Activated CD8-positive, alpha-beta memory T cell treated with anti-CD3 and anti-CD28 coated beads for 4 hours (primary cell): ENCODE results near the gene MYL5.
"Not testable (repeated sequence)": the region's sequence is repeated elsewhere in the genome, so short reads cannot be mapped to it uniquely, and the experiment has no call there.

Source experiments
- DNase-seq, 2 donors: peaks; one replicate each; pipeline ENCODE4 v3.0.0-alpha.2; 2020; ENCODE audit warnings: low read depth in 2 of 2

The MYL5 gene

DNA sequence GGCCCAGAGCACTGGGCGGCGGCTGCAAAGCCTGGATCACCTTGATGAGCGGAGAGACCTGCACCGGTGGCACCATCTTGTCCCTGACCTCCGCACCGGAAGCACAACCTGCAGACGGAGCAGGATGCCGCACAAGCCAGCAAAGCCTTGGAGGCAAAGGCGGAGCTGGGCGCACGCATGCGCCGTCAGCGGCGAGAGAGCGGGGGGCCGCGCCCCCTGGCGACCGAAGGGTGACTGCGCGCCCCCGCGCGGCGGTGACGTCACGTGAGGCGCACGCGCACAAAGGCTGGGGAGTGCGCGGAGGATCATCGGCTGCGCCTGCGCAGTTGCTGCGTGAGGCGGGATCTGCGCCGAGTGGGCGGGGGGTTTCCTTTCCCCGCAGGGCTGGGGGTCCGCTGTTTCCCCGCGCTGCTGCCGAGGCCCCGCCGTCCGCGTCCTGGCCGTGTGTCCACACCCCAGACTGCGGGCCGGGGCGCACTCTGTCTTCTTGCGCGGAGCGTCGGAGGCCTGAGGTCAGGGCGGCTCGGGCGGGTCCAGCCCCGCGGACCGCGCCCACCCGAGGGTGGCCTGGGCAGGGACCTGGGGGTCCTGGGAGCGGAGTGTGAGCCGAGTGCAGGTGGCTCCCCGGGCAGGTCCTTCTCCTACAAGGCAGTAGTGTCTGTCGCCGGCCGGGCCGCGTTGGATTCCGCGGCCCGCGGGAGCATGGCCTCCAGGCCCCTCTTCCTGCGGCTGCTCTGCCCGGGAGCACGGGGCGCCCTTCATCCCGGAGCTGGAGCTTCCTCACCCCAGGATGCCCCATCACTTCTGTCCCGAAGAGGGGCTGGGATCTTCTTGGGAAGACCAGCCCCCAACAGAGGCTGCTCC lies at the start of gene MYL5, which contains the start of gene ATP5ME:
Gene MYL5, plus strand, starts transcription at position 371 of the 864 bp plus-strand sequence. CDS start 3,485 bp downstream, outside the sequence.
Gene ATP5ME, minus strand, starts transcription at position 105 of the 864 bp plus-strand sequence. Its CDS starts 29 bp downstream, at position 76.
- peak; percentile 95 to 96 for DNase-seq

DNA sequence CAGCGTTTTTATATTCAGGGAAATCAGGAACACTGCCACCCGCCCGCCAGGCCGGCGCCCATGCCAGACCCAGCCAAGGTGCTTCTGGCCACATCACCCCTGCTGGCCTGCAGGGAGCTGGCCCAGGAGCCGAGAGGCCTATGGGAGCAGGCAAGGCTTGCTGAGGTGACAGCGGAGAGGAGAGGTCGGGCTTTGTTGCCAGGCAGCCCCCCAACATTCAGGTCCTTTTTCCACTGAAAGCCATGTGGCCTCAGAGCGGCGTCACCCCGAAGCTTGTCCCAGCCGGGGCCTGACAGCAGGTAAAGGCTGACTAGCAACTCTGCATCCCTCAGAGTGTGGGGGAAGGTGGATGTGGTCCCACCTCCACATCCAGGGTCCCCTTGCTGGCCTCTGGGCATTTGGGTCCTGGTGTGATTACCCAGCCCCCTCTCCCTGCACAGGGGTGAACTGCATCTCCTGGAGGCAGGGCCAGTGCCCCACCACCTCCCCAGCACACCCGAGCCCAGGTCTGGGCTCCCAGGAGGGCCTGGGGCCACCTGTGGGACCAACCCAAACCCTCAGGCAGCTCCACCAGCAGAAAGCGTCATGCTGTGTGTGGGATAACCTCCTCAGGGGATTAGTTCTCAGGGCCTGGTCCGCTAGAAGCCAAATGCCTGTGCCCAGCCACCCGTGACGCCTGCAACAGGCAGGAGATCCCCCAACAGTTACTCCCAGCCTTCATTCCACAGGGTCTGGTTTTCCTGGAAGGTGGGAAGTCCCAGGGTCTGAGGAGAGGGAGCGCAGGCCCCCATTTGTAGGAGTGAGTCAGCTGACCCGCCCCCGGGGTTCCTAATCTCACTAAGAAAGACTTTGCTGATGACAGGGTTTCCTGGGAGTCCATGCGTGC lies 49.4 kb upstream of the MYL5 start, which contains the start of gene PDE6B:
Gene PDE6B, plus strand, starts transcription at position 869 of the 886 bp plus-strand sequence. CDS start 54 bp downstream, outside the sequence.
- DNase-seq, result no peak

- DNase-seq, result no peak
These were observed 48.6 kb upstream of the MYL5 start for GRCh38 chr4:625631-626161.

- no peak for DNase-seq
These were observed 47.9 kb upstream of the MYL5 start for GRCh38 chr4:626201-627091.

GRCh38 chr4:627347-628125 lies 46.8 kb upstream of the MYL5 start:
- DNase-seq, result no peak

GRCh38 chr4:628311-628741 lies 46.0 kb upstream of the MYL5 start:
- DNase-seq, result no peak

DNA sequence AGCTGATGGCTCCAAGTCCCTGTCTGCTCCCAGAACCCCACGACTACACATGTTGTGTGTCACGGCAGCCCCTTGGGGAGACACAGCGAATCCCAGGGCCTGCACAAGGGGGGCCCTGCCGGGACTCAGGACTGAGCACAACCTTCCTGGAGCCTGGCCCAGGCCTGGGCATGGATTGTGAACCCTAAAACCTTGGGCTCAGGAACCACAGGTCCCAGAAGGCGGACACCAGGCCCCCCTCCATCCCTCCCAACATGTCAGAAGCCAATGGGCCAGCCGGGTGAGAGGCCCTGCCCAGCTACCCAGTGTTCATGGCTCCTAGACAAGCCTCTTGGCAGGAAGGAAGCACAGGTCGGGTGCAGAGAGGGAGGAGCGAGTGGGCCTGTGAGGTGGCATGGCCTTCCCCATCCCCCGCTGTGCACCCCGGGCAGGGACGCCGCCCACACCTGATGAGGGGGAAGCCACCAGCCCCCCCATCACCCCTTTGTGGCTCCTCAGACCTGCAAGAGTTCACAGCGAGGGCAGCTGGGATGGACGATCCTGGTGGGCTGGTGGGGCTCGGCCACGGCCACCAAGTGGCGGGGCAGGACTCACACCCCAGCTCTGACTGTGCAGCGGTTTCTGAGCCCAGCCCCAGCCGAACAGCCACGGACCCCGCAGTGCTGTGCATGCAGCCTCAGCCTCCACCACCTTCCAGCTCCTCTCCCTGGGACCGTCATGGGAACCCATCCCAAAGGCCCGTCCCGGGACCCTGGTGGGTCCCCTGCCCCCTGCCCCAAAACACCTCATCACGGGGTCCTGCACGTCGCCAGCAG lies 45.3 kb upstream of the MYL5 start:
- no peak for DNase-seq

- no peak for DNase-seq
These were observed 44.8 kb upstream of the MYL5 start for GRCh38 chr4:629636-629914.

- DNase-seq, result no peak
These were observed 44.3 kb upstream of the MYL5 start for GRCh38 chr4:629915-630641.

DNA sequence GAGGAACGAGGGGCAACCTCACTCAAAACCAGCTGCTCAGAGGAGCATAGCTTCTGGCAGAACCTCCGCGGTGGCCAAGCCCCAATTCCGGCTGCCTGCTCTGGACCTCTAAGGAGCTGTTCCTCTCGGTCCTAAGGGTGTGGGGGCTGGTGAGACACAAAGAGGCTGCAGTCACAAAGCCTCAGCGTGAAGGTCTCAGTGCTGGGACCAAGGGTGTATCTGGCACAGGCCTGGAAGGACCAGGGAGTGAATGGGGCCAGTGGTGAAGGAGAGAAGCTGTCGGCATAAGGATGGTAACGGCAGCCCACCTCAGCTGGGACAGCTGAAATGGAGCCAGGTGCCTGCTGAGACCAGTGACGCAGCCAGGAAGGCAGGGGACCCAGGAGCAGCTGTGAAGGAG lies 43.7 kb upstream of the MYL5 start:
- no peak for DNase-seq

DNA sequence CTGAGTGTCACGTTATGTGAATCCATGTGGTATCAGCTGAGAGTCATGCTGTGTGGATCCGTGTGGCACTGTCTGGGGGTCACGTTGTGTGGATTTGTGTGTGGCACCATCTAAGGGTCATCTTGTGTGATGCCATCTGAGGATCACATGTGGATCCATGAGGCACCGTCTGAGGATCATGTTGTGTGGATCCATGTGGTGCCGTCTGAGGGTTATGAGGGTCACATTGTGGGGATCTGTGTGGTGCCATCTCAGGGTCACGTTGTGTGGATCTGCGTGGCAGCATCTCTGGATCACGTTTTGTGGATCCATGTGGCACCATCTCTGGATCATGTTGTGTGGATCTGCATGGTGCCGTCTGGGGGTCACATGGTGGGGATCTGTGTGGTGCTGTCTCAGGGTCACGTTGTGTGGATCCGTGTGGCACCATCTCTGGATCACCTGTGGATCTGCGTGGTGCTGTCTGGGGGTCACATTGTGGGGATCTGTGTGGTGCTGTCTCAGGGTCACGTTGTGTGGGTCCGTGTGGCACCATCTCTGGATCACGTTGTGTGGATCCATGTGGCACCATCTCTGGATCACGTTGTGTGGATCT lies 42.0 kb upstream of the MYL5 start:
- DNase-seq, result no peak

DNA sequence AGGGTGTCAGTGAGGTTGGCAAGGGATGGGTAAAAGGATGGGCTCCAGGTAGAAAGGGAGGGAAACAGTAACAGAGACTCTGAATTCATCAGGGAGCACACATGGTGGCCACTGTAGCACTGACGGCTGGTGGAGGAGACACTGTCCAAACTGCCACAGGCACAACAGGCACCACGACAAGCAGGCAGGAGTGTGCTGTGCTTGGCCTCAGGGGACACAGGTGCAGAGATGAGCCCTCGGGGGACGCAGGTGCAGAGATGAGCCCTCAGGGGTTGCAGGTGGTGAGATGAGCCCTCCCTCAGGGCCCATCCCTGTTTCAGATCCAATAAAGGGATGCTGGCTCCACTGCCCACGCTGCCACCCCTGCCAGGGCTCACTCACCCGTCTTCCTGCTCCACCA lies 41.4 kb upstream of the MYL5 start:
- DNase-seq, result no peak

DNA sequence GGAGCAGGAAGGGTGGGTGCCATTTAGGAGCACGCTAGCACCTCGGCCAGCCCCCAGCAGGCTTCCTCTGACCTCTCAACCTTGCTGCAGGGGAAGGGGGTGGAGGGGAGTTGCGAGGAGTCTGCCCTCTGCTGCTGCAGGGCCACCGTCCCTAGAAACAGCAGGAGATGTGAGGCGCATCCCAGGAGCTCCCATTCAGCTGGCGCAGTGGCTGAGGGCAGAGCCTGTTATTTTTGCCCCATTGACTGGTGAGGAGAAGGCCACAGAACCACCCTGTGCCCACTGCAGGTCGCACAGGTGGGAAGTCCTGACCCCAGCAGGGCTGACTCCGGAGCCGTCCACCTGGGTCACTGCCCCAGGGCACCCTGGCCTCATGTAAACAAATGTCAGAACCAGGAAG lies 40.9 kb upstream of the MYL5 start:
- DNase-seq, result no peak

DNA sequence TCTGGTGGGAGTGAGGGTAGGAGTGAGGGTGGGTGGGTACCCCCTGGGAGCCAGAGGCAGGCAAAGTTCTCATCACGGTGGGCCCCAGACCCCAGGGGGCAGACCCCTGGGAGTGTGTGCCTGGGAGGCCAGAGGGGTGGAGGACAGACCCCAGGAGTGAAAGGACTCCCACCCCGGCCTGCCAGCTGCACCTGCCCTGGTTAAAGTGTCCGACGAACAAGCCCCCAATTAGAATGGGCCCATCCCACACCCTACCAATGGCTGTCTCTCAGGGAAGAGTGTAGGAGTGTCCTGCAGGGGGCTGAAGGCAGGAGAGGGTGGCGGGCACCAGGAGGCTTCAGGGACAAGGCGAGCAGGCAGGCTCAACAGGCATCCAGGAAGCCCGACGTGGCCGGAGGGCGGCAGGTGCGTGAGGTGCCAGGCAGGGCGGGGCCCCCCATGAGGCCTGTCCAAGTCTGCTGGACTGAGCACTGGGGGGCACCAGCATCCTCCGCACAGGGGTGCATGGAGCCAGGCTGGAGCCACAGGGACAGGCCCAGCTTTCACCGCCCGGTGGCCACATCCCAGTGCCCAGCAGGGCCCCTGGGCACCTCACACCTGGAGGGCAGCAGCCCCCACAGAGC lies 40.3 kb upstream of the MYL5 start:
- DNase-seq, result no peak

- DNase-seq, result no peak
These were observed 39.8 kb upstream of the MYL5 start for GRCh38 chr4:634599-634985.

GRCh38 chr4:635066-635835 lies 39.1 kb upstream of the MYL5 start:
- DNase-seq, result not testable (repeated sequence)
